Neural cell (in vitro differentiated cells): ENCODE data around the gene LDLRAD3. TPM values are rescaled to one million over a fixed set of nuclear protein-coding genes. Genes with fewer than 3 reads are reported as not detected.
"Not testable (repeated sequence)": the region's sequence is repeated elsewhere in the genome, so short reads cannot be mapped to it uniquely, and the experiment has no call there.

Experiments used
- H2AFZ ChIP-seq: fragments of 200-600, 300-800 bp; sonication (generic), shearing (Covaris generic); 2 replicates; pipeline ENCODE4 v1.6.0; 2014; ENCODE audit warnings: low read depth, mild to moderate bottlenecking, antibody characterized with exemption, low read length, moderate library complexity
- H3F3A ChIP-seq: fragments of 200-600 bp; shearing (Covaris generic); 2 replicates; pipeline ENCODE4 v1.6.1; 2016; ENCODE audit warnings: mild to moderate bottlenecking, moderate library complexity, mixed read lengths, antibody characterized with exemption, low read length; ENCODE audit not compliant: insufficient read depth, poor library complexity, severe bottlenecking
- H3K27ac ChIP-seq: fragments of 200-600, 300-800 bp; sonication (generic), shearing (Covaris generic); 2 replicates; pipeline ENCODE4 v1.5.1; 2014; ENCODE audit warnings: mild to moderate bottlenecking, low read length, moderate library complexity
- H3K27me3 ChIP-seq: fragments of 300-800, 200-600 bp; sonication (generic), shearing (Covaris generic); 2 replicates; pipeline ENCODE4 v1.6.0; 2014; ENCODE audit warnings: mild to moderate bottlenecking, low read depth, low read length, moderate library complexity; ENCODE audit not compliant: insufficient read depth
- H3K36me3 ChIP-seq: fragments of 300-800, 200-600 bp; sonication (generic), shearing (Covaris generic); 2 replicates; pipeline ENCODE4 v1.5.1; 2014; ENCODE audit warnings: mild to moderate bottlenecking, antibody characterized with exemption, low read length, moderate library complexity; ENCODE audit not compliant: insufficient read depth
- H3K4me2 ChIP-seq: fragments of 300-800, 200-600 bp; sonication (generic), shearing (Covaris generic); 2 replicates; pipeline ENCODE4 v1.6.0; 2014; ENCODE audit warnings: mild to moderate bottlenecking, low read length
- H3K4me3 ChIP-seq: fragments of 300-800, 200-600 bp; sonication (generic), shearing (Covaris generic); 2 replicates; pipeline ENCODE4 v1.5.1; 2014; ENCODE audit warnings: mild to moderate bottlenecking, low read length, moderate library complexity
- H3K79me2 ChIP-seq: fragments of 200-600 bp; shearing (Covaris generic); replicated peaks from 2 replicates; pipeline ENCODE4 v1.6.0; 2014; ENCODE audit warnings: mild to moderate bottlenecking, low read length, moderate library complexity; ENCODE audit not compliant: insufficient read depth
- H3K9ac ChIP-seq: fragments of 300-800, 200-600 bp; sonication (generic), shearing (Covaris generic); 2 replicates; pipeline ENCODE4 v1.6.1; 2016; ENCODE audit warnings: mild to moderate bottlenecking, low read length, mixed read lengths
- H3K9me2 ChIP-seq: fragments of 200-600 bp; shearing (Covaris generic); 2 replicates; pipeline ENCODE4 v1.6.1; 2016; ENCODE audit warnings: mild to moderate bottlenecking, low read length, mixed read lengths; ENCODE audit not compliant: insufficient read depth
- H3K9me3 ChIP-seq: fragments of 200-600, 300-800 bp; sonication (generic), shearing (Covaris generic); 2 replicates; pipeline ENCODE4 v1.6.1; 2016; ENCODE audit warnings: mild to moderate bottlenecking, mixed run types, low read length, moderate library complexity, mixed read lengths
- H4K20me1 ChIP-seq: fragments of 200-600 bp; shearing (Covaris generic); 2 replicates; pipeline ENCODE4 v1.6.1; 2016; ENCODE audit warnings: mild to moderate bottlenecking, mixed run types; ENCODE audit not compliant: insufficient read depth
- CTCF ChIP-seq: fragments of 450-650 bp; IDR thresholded peaks from 2 replicates; pipeline ENCODE4 v1.5.1; 2014; ENCODE audit warnings: antibody characterized with exemption, mild to moderate bottlenecking, moderate library complexity; ENCODE audit not compliant: poor library complexity, severe bottlenecking
- EP300 ChIP-seq: fragments of 450-650 bp; conservative IDR thresholded peaks from 2 replicates; pipeline ENCODE4 v1.6.1; 2014; ENCODE audit warnings: antibody characterized with exemption, mild to moderate bottlenecking, moderate library complexity; ENCODE audit not compliant: poor library complexity, severe bottlenecking
- EZH2 ChIP-seq: fragments of 200-600, 300-800 bp; shearing (Covaris generic), sonication (generic); IDR thresholded peaks from 2 replicates; pipeline ENCODE4 v1.6.1; 2014; ENCODE audit warnings: antibody characterized with exemption, low read length, borderline replicate concordance, mild to moderate bottlenecking; ENCODE audit not compliant: insufficient read depth, poor library complexity, severe bottlenecking
- MXI1 ChIP-seq: fragments of 450-650 bp; conservative IDR thresholded peaks from 2 replicates; pipeline ENCODE4 v1.6.1; 2014; ENCODE audit warnings: antibody characterized with exemption, mild to moderate bottlenecking; ENCODE audit not compliant: poor library complexity, severe bottlenecking
- POLR2AphosphoS5 ChIP-seq: IDR thresholded peaks from 2 replicates; pipeline ENCODE4 v1.6.1; 2012
- RAD21 ChIP-seq: fragments of 450-650 bp; conservative IDR thresholded peaks from 2 replicates; pipeline ENCODE4 v1.6.1; 2014; ENCODE audit warnings: antibody characterized with exemption, mild to moderate bottlenecking, moderate library complexity
- REST ChIP-seq: IDR thresholded peaks from 2 replicates; pipeline ENCODE4 v1.6.1; 2012; ENCODE audit warnings: borderline replicate concordance
- SMC3 ChIP-seq: fragments of 450-650 bp; conservative IDR thresholded peaks from 2 replicates; pipeline ENCODE4 v1.6.1; 2014; ENCODE audit warnings: antibody characterized with exemption, mild to moderate bottlenecking, moderate library complexity; ENCODE audit not compliant: poor library complexity
- TAF1 ChIP-seq: IDR thresholded peaks from 2 replicates; pipeline ENCODE4 v1.6.1; 2012; ENCODE audit warnings: low read depth
- polyA plus RNA-seq: library from polyadenylated mRNA; depleted of rRNA; stranded (reverse); fragments of >200 nt; gene quantifications from 2 replicates; pipeline ENCODE4 v1.2.3, GENCODE V29; 2014

Gene LDLRAD3
- polyA plus RNA-seq, 1 donor from 2014 or later: 3.5 TPM

GRCh38 chr11:36044636-36045035 lies 100.8 kb downstream of the LDLRAD3 start:
- no peak overlapping the region for H3K9ac ChIP-seq
- H4K20me1 ChIP-seq: no peaks in the 10 kb centered on the region
- no peak overlapping the region for H3K4me2 ChIP-seq
- no peaks in the 10 kb centered on the region for H3F3A ChIP-seq
- no peak overlapping the region for H2AFZ ChIP-seq
- no peaks in the 10 kb centered on the region for H3K27me3 ChIP-seq
- no peaks in the 10 kb centered on the region for H3K79me2 ChIP-seq
- no peaks in the 10 kb centered on the region for H3K9me2 ChIP-seq
- H3K36me3 ChIP-seq: no peaks in the 10 kb centered on the region
- TF ChIP-seq EZH2: no peak
- TF ChIP-seq EP300: no peak
- TF ChIP-seq TAF1: no peak
- no peak for TF ChIP-seq CTCF
- TF ChIP-seq REST: no peak
- TF ChIP-seq RAD21: no peak
- TF ChIP-seq POLR2AphosphoS5: no peak
- TF ChIP-seq SMC3: no peak
- TF ChIP-seq MXI1: no peak
- no peak overlapping the region for H3K27ac ChIP-seq
- no peak overlapping the region for H3K4me3 ChIP-seq
- H3K9me3 ChIP-seq: no peaks in the 10 kb centered on the region

- not testable (repeated sequence) for H3K4me3 ChIP-seq, H3K9ac ChIP-seq, H3K9me2 ChIP-seq, H3K36me3 ChIP-seq, H4K20me1 ChIP-seq, H3K27me3 ChIP-seq, H3K27ac ChIP-seq, H3K4me2 ChIP-seq, H3K9me3 ChIP-seq, H2AFZ ChIP-seq, H3F3A ChIP-seq, H3K79me2 ChIP-seq
These were observed 102.1 kb downstream of the LDLRAD3 start for GRCh38 chr11:36045945-36046344.

GRCh38 chr11:36046932-36047331 lies 103.1 kb downstream of the LDLRAD3 start:
- Histone ChIP-seq H3K27me3 (no peaks in the 10 kb centered on the region), H3K36me3 (no peaks in the 10 kb centered on the region), H2AFZ (no peak overlapping the region), H3F3A (no peaks in the 10 kb centered on the region), H3K9me3 (no peaks in the 10 kb centered on the region), H3K4me2 (no peak overlapping the region), H3K4me3 (no peak overlapping the region), H3K9me2 (no peaks in the 10 kb centered on the region), H3K79me2 (no peaks in the 10 kb centered on the region), H3K27ac (no peak overlapping the region), H4K20me1 (no peaks in the 10 kb centered on the region), H3K9ac (no peak overlapping the region)
- TF ChIP-seq TAF1 (no peak), MXI1 (no peak), RAD21 (no peak), REST (no peak), EZH2 (no peak), SMC3 (no peak), POLR2AphosphoS5 (no peak), EP300 (no peak), CTCF (no peak)
